HepG2 (cell line): ENCODE results near the gene MYH9. TPM values are rescaled to one million over a fixed set of nuclear protein-coding genes. Genes with fewer than 3 reads are reported as not detected.

Experiments
- HNRNPUL1 ChIP-seq: fragments of 200-400 bp; formaldehyde crosslinking; IDR thresholded peaks from 2 replicates; pipeline ENCODE4 v1.6.1; 2017; ENCODE audit warnings: low read depth, mild to moderate bottlenecking, low read length, moderate library complexity
- KAT8 ChIP-seq: IDR thresholded peaks from 2 replicates; pipeline ENCODE4 v1.6.1; 2016; ENCODE audit warnings: missing genetic modification reagents, missing compliant biosample characterization
- NFYC ChIP-seq: IDR thresholded peaks from 2 replicates; pipeline ENCODE4 v1.6.1; 2016; ENCODE audit warnings: missing genetic modification reagents, missing compliant biosample characterization
- PHF21A ChIP-seq: sonication (generic); formaldehyde crosslinking; IDR thresholded peaks from 2 replicates; pipeline ENCODE4 v1.5.0; 2020; ENCODE audit warnings: mild to moderate bottlenecking, missing genetic modification reagents
- ZBTB1 ChIP-seq: sonication (generic); formaldehyde crosslinking; IDR thresholded peaks from 2 replicates; pipeline ENCODE4 v1.4.0; 2020; ENCODE audit warnings: missing genetic modification reagents, borderline replicate concordance
- ZBTB42 ChIP-seq: sonication (generic); formaldehyde crosslinking; IDR thresholded peaks from 2 replicates; pipeline ENCODE4 v1.5.0; 2020; ENCODE audit warnings: mild to moderate bottlenecking, missing genetic modification reagents
- ZBTB7B ChIP-seq: sonication (generic); formaldehyde crosslinking; IDR thresholded peaks from 2 replicates; pipeline ENCODE4 v1.4.0; 2020; ENCODE audit warnings: missing genetic modification reagents
- ZFY ChIP-seq: sonication (generic); formaldehyde crosslinking; IDR thresholded peaks from 2 replicates; pipeline ENCODE4 v1.4.0; 2020; ENCODE audit warnings: missing genetic modification reagents
- ZNF543 ChIP-seq: sonication (generic); formaldehyde crosslinking; IDR thresholded peaks from 2 replicates; pipeline ENCODE4 v1.4.0; 2020; ENCODE audit warnings: mild to moderate bottlenecking, missing genetic modification reagents
- ZNF816 ChIP-seq: sonication (generic); formaldehyde crosslinking; IDR thresholded peaks from 2 replicates; pipeline ENCODE4 v1.8.0; 2022; ENCODE audit warnings: missing genetic modification reagents, mild to moderate bottlenecking, borderline replicate concordance
- polyA plus RNA-seq, 8 experiments: library from polyadenylated mRNA; depleted of rRNA in 3 of 8; stranded (reverse) in 7 of 8; unstranded in 1 of 8; fragments of >200 nt; fragmentation: Illumina TruSeq in 4 of 8; extraction: Trizol in 4 of 8; gene quantifications; 2 replicates each; pipeline versions ENCODE4 v1.2.1 to v1.2.3, GENCODE V29; 2011 to 2016; ENCODE audit warnings: low read depth in 4 of 8, missing spikeins in 1 of 8, mixed read lengths in 1 of 8; ENCODE audit not compliant: insufficient read depth in 1 of 8
- total RNA-seq, 5 experiments: library from RNA; depleted of rRNA; stranded (reverse); fragments of >200 nt; fragmentation: Illumina TruSeq; extraction: Trizol; gene quantifications; 2 replicates each; pipeline ENCODE4 v1.2.3, GENCODE V29; 2016; ENCODE audit warnings: low read depth in 1 of 5
- TF ChIP-seq, protein P1 (sequence below), 2 experiments: fragments of 450-650 bp in 1 of 2; sonication (generic) in 1 of 2; formaldehyde crosslinking; IDR thresholded peaks; 2 replicates each; pipeline versions ENCODE4 v1.5.0 to v1.8.0; 2020 to 2022; ENCODE audit warnings: mild to moderate bottlenecking in 1 of 2, missing genetic modification reagents in 1 of 2
- TF ChIP-seq, protein P2 (sequence below): sonication (generic); formaldehyde crosslinking; IDR thresholded peaks from 2 replicates; pipeline ENCODE4 v1.4.0; 2020; ENCODE audit warnings: missing genetic modification reagents
- TF ChIP-seq, protein P3 (sequence below): sonication (generic); formaldehyde crosslinking; IDR thresholded peaks from 2 replicates; pipeline ENCODE4 v1.4.0; 2020; ENCODE audit warnings: missing genetic modification reagents
- TF ChIP-seq, protein P4 (sequence below), 2 experiments: sonication (generic) in 1 of 2; formaldehyde crosslinking in 1 of 2; IDR thresholded peaks; 2 replicates each; pipeline versions ENCODE4 v1.6.1 to v1.9.0; 2014 to 2022; ENCODE audit warnings: antibody characterized with exemption in 1 of 2, borderline replicate concordance in 1 of 2, inconsistent platforms in 1 of 2, low read depth in 1 of 2, missing genetic modification reagents in 1 of 2

Gene MYH9
- total and polyA plus RNA-seq, 2 of the 13 experiments (the other 11 are each of a cell fraction or from before 2014, with no cell fraction given) = 50.7 to 98.5 TPM

- TF ChIP-seq, protein P1, sequence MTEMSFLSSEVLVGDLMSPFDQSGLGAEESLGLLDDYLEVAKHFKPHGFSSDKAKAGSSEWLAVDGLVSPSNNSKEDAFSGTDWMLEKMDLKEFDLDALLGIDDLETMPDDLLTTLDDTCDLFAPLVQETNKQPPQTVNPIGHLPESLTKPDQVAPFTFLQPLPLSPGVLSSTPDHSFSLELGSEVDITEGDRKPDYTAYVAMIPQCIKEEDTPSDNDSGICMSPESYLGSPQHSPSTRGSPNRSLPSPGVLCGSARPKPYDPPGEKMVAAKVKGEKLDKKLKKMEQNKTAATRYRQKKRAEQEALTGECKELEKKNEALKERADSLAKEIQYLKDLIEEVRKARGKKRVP (CRISPR knock-in tag; IDR thresholded peaks at IDR 0.05) = peak in 1 of 2 experiments; percentile 44; a peak in 1 of 4 replicates
- TF ChIP-seq ZNF816 (CRISPR knock-in tag) = no peak
- TF ChIP-seq ZNF543 = no peak
- TF ChIP-seq, protein P2, sequence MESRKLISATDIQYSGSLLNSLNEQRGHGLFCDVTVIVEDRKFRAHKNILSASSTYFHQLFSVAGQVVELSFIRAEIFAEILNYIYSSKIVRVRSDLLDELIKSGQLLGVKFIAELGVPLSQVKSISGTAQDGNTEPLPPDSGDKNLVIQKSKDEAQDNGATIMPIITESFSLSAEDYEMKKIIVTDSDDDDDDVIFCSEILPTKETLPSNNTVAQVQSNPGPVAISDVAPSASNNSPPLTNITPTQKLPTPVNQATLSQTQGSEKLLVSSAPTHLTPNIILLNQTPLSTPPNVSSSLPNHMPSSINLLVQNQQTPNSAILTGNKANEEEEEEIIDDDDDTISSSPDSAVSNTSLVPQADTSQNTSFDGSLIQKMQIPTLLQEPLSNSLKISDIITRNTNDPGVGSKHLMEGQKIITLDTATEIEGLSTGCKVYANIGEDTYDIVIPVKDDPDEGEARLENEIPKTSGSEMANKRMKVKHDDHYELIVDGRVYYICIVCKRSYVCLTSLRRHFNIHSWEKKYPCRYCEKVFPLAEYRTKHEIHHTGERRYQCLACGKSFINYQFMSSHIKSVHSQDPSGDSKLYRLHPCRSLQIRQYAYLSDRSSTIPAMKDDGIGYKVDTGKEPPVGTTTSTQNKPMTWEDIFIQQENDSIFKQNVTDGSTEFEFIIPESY (CRISPR knock-in tag) = peak; percentile 50; the same call in 1 of the 2 replicates
- TF ChIP-seq KAT8 (CRISPR knock-in tag) = peak; percentile 67
- TF ChIP-seq ZBTB1 (CRISPR knock-in tag) = no peak
- no peak for TF ChIP-seq NFYC (CRISPR knock-in tag)
- TF ChIP-seq ZBTB7B (CRISPR knock-in tag) = peak; percentile 95
- peak; percentile 49; the same call in 1 of the 2 replicates for TF ChIP-seq ZFY (CRISPR knock-in tag)
- no peak for TF ChIP-seq ZBTB42 (CRISPR knock-in tag)
- TF ChIP-seq HNRNPUL1 = no peak
- TF ChIP-seq PHF21A (CRISPR knock-in tag) = peak; percentile 82
- TF ChIP-seq, protein P3, sequence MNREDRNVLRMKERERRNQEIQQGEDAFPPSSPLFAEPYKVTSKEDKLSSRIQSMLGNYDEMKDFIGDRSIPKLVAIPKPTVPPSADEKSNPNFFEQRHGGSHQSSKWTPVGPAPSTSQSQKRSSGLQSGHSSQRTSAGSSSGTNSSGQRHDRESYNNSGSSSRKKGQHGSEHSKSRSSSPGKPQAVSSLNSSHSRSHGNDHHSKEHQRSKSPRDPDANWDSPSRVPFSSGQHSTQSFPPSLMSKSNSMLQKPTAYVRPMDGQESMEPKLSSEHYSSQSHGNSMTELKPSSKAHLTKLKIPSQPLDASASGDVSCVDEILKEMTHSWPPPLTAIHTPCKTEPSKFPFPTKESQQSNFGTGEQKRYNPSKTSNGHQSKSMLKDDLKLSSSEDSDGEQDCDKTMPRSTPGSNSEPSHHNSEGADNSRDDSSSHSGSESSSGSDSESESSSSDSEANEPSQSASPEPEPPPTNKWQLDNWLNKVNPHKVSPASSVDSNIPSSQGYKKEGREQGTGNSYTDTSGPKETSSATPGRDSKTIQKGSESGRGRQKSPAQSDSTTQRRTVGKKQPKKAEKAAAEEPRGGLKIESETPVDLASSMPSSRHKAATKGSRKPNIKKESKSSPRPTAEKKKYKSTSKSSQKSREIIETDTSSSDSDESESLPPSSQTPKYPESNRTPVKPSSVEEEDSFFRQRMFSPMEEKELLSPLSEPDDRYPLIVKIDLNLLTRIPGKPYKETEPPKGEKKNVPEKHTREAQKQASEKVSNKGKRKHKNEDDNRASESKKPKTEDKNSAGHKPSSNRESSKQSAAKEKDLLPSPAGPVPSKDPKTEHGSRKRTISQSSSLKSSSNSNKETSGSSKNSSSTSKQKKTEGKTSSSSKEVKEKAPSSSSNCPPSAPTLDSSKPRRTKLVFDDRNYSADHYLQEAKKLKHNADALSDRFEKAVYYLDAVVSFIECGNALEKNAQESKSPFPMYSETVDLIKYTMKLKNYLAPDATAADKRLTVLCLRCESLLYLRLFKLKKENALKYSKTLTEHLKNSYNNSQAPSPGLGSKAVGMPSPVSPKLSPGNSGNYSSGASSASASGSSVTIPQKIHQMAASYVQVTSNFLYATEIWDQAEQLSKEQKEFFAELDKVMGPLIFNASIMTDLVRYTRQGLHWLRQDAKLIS (CRISPR knock-in tag) = no peak
- TF ChIP-seq, protein P4, sequence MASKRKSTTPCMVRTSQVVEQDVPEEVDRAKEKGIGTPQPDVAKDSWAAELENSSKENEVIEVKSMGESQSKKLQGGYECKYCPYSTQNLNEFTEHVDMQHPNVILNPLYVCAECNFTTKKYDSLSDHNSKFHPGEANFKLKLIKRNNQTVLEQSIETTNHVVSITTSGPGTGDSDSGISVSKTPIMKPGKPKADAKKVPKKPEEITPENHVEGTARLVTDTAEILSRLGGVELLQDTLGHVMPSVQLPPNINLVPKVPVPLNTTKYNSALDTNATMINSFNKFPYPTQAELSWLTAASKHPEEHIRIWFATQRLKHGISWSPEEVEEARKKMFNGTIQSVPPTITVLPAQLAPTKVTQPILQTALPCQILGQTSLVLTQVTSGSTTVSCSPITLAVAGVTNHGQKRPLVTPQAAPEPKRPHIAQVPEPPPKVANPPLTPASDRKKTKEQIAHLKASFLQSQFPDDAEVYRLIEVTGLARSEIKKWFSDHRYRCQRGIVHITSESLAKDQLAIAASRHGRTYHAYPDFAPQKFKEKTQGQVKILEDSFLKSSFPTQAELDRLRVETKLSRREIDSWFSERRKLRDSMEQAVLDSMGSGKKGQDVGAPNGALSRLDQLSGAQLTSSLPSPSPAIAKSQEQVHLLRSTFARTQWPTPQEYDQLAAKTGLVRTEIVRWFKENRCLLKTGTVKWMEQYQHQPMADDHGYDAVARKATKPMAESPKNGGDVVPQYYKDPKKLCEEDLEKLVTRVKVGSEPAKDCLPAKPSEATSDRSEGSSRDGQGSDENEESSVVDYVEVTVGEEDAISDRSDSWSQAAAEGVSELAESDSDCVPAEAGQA (IDR thresholded peaks at IDR 0.05; ENCODE audit: low read depth) = no peak
- TF ChIP-seq, protein P4 (CRISPR knock-in tag; IDR thresholded peaks at IDR 0.05; ENCODE audit: borderline replicate concordance) = no peak
Measured at GRCh38 chr22:36433318-36434231, 45.8 kb upstream of the MYH9 start (continued).
